Measurements from ENCODE around the gene GPR141.

GPR141 gene

DNA sequence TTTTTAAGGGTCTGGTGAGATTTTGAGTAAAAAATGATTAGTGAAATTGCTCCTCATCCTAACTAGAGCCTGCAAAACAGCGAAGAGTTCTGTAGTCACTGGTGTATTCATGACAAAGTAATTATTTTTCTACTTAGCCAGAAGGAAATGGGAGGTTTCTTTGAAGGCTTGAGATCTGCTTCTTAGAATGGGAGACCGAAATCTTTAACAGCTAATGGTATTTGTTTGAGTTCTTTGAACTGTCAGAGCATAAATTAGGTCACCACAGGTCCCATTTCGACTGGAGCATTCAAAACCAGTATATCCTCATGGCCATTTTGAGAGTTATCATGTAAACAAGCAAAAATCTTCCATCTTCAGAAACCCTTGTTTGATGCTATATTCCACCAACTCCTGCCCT lies 87.8 kb downstream of the GPR141 start:
- H3K27ac ChIP-seq (ENCODE audit: low read length), result no peak overlapping the region
- H3K79me2 ChIP-seq (ENCODE audit: insufficient read depth, low read length), result no peaks in the 10 kb centered on the region
- no peak overlapping the region for H3K4me2 ChIP-seq (ENCODE audit: insufficient read depth, low read length)
- H3K9ac ChIP-seq (ENCODE audit: low read depth, low read length), result no peak overlapping the region
- no peaks in the 10 kb centered on the region for H3K4me1 ChIP-seq (ENCODE audit: insufficient read depth, low read length)
- H2AFZ ChIP-seq (ENCODE audit: low read depth, low read length), result no peak overlapping the region
- no peaks in the 10 kb centered on the region for H3K9me3 ChIP-seq (ENCODE audit: insufficient read depth, low read length, severe bottlenecking)
- no peaks in the 10 kb centered on the region for H4K20me1 ChIP-seq (ENCODE audit: insufficient read depth, low read length)
- no peak overlapping the region for H3K4me3 ChIP-seq (ENCODE audit: low read depth in 1 of 2, low read length in 2 of 2)
- peaks cover 4% of the 10 kb centered on the region for H3K27me3 ChIP-seq (ENCODE audit: insufficient read depth, low read length, poor library complexity)
- ATAC-seq (ENCODE audit: insufficient read depth, low read depth) (no peak), DNase-seq (no peak)
- no peaks in the 10 kb centered on the region for H3K36me3 ChIP-seq (ENCODE audit: insufficient read depth, low read length)
- TF ChIP-seq, protein P1, sequence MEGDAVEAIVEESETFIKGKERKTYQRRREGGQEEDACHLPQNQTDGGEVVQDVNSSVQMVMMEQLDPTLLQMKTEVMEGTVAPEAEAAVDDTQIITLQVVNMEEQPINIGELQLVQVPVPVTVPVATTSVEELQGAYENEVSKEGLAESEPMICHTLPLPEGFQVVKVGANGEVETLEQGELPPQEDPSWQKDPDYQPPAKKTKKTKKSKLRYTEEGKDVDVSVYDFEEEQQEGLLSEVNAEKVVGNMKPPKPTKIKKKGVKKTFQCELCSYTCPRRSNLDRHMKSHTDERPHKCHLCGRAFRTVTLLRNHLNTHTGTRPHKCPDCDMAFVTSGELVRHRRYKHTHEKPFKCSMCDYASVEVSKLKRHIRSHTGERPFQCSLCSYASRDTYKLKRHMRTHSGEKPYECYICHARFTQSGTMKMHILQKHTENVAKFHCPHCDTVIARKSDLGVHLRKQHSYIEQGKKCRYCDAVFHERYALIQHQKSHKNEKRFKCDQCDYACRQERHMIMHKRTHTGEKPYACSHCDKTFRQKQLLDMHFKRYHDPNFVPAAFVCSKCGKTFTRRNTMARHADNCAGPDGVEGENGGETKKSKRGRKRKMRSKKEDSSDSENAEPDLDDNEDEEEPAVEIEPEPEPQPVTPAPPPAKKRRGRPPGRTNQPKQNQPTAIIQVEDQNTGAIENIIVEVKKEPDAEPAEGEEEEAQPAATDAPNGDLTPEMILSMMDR (IDR thresholded peaks at IDR 0.05; ENCODE audit: borderline replicate concordance, extremely low read depth, low read length, poor library complexity, severe bottlenecking), result no peak
- TF ChIP-seq EZH2 (IDR thresholded peaks at IDR 0.05; ENCODE audit: borderline replicate concordance, low read depth, low read length, severe bottlenecking), result no peak

DNA sequence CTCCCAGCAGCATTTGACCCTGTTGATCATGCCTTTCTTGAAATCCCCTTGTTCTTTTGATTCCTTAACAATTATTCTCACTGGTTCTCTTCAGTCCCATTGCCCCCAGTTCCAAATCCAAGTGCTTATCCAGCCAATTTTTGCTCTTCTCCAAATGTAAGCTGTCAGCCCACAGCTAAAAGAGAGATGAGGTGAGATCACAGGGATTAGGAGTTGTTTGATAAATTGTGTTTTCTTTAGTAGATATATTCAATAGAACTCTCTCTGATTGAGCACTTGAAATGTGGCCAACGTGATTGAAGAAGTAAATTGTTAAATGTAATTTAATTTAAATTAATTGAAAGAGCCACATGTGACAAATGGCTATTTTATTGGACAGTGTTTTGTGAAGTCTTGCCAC lies 88.2 kb downstream of the GPR141 start:
- Histone ChIP-seq H3K79me2 (ENCODE audit: insufficient read depth, low read length) (no peaks in the 10 kb centered on the region), H3K27ac (ENCODE audit: low read length) (no peak overlapping the region), H3K4me2 (ENCODE audit: insufficient read depth, low read length) (no peak overlapping the region), H3K4me3 (ENCODE audit: low read depth in 1 of 2, low read length in 2 of 2) (no peak overlapping the region), H3K27me3 (ENCODE audit: insufficient read depth, low read length, poor library complexity) (no peaks in the 10 kb centered on the region), H2AFZ (ENCODE audit: low read depth, low read length) (no peak overlapping the region), H3K9ac (ENCODE audit: low read depth, low read length) (no peak overlapping the region), H3K36me3 (ENCODE audit: insufficient read depth, low read length) (no peaks in the 10 kb centered on the region), H3K9me3 (ENCODE audit: insufficient read depth, low read length, severe bottlenecking) (no peaks in the 10 kb centered on the region), H3K4me1 (ENCODE audit: insufficient read depth, low read length) (no peaks in the 10 kb centered on the region), H4K20me1 (ENCODE audit: insufficient read depth, low read length) (no peaks in the 10 kb centered on the region)
- DNase-seq, result no peak
- ATAC-seq (ENCODE audit: insufficient read depth, low read depth), result no peak
- TF ChIP-seq, protein P1 (IDR thresholded peaks at IDR 0.05; ENCODE audit: borderline replicate concordance, extremely low read depth, low read length, poor library complexity, severe bottlenecking), result no peak
- no peak for TF ChIP-seq EZH2 (IDR thresholded peaks at IDR 0.05; ENCODE audit: borderline replicate concordance, low read depth, low read length, severe bottlenecking)

DNA sequence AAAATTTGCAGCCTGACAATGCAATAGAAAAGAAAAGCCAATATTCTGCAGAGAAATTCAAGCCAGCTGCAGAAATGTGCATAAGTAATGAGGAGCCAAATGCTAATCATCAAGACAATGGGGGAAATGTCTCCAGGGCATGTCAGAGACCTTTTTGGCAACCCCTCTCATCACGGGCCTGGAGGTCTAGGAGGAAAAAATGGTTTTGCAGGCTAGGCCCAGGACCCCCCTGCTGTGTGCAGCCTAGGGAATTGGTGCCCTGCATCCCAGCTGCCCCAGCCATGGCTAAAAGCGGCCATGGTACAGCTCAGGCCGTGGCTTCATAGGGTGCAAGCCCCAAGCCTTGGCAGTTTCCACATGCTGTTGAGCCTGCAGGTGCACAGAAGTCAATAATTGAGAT lies 92.4 kb downstream of the GPR141 start:
- Histone ChIP-seq H3K36me3 (ENCODE audit: insufficient read depth, low read length) (no peaks in the 10 kb centered on the region), H3K4me1 (ENCODE audit: insufficient read depth, low read length) (no peaks in the 10 kb centered on the region), H3K9ac (ENCODE audit: low read depth, low read length) (no peak overlapping the region), H3K4me2 (ENCODE audit: insufficient read depth, low read length) (no peak overlapping the region), H3K27ac (ENCODE audit: low read length) (no peak overlapping the region), H2AFZ (ENCODE audit: low read depth, low read length) (no peak overlapping the region), H3K4me3 (ENCODE audit: low read depth in 1 of 2, low read length in 2 of 2) (no peak overlapping the region), H3K9me3 (ENCODE audit: insufficient read depth, low read length, severe bottlenecking) (no peaks in the 10 kb centered on the region), H3K79me2 (ENCODE audit: insufficient read depth, low read length) (no peaks in the 10 kb centered on the region), H3K27me3 (ENCODE audit: insufficient read depth, low read length, poor library complexity) (no peaks in the 10 kb centered on the region), H4K20me1 (ENCODE audit: insufficient read depth, low read length) (no peaks in the 10 kb centered on the region)
- no peak for DNase-seq
- no peak for TF ChIP-seq EZH2 (IDR thresholded peaks at IDR 0.05; ENCODE audit: borderline replicate concordance, low read depth, low read length, severe bottlenecking)
- TF ChIP-seq, protein P1 (IDR thresholded peaks at IDR 0.05; ENCODE audit: borderline replicate concordance, extremely low read depth, low read length, poor library complexity, severe bottlenecking), result no peak
- ATAC-seq (ENCODE audit: insufficient read depth, low read depth), result no peak

DNA sequence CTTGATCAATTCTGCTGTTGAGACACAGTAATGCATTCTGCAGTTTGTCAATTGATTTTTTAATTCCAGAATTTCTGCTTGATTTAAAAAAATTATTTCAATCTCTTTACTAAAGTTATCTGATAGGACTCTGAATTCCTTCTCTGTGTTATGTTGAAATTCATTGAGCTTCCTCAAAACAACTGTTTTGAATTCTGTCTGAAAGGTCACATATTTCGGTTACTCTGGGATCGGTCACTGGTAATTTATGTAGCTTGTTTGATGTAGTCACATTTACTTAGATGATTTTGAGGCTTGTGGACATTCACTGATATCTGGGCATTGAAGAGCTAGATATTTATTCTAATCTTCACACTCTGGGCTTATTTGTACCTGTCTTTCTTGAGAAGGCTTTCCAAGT lies 97.6 kb downstream of the GPR141 start:
- Histone ChIP-seq H3K36me3 (ENCODE audit: insufficient read depth, low read length) (no peaks in the 10 kb centered on the region), H3K4me1 (ENCODE audit: insufficient read depth, low read length) (no peaks in the 10 kb centered on the region), H3K27me3 (ENCODE audit: insufficient read depth, low read length, poor library complexity) (peaks cover 5% of the 10 kb centered on the region), H3K79me2 (ENCODE audit: insufficient read depth, low read length) (no peaks in the 10 kb centered on the region), H2AFZ (ENCODE audit: low read depth, low read length) (no peak overlapping the region), H3K4me2 (ENCODE audit: insufficient read depth, low read length) (no peak overlapping the region), H3K9me3 (ENCODE audit: insufficient read depth, low read length, severe bottlenecking) (no peaks in the 10 kb centered on the region), H4K20me1 (ENCODE audit: insufficient read depth, low read length) (no peaks in the 10 kb centered on the region), H3K27ac (ENCODE audit: low read length) (no peak overlapping the region), H3K4me3 (ENCODE audit: low read depth in 1 of 2, low read length in 2 of 2) (no peak overlapping the region), H3K9ac (ENCODE audit: low read depth, low read length) (no peak overlapping the region)
- ATAC-seq (ENCODE audit: insufficient read depth, low read depth) (no peak), DNase-seq (no peak)
- no peak for TF ChIP-seq EZH2 (IDR thresholded peaks at IDR 0.05; ENCODE audit: borderline replicate concordance, low read depth, low read length, severe bottlenecking)
- TF ChIP-seq, protein P1 (IDR thresholded peaks at IDR 0.05; ENCODE audit: borderline replicate concordance, extremely low read depth, low read length, poor library complexity, severe bottlenecking), result no peak

Measured in DND-41 (cell line).